Activated CD4-positive, alpha-beta T cell treated with anti-CD3 and anti-CD28 coated beads for 48 hours (primary cell): ENCODE measurements around the gene NR4A3.
"Not testable (repeated sequence)": the region's sequence is repeated elsewhere in the genome, so short reads cannot be mapped to it uniquely, and the experiment has no call there.

Source experiments
- DNase-seq: peaks from one replicate; pipeline ENCODE4 v3.0.0-alpha.2; 2020

The NR4A3 gene

DNA sequence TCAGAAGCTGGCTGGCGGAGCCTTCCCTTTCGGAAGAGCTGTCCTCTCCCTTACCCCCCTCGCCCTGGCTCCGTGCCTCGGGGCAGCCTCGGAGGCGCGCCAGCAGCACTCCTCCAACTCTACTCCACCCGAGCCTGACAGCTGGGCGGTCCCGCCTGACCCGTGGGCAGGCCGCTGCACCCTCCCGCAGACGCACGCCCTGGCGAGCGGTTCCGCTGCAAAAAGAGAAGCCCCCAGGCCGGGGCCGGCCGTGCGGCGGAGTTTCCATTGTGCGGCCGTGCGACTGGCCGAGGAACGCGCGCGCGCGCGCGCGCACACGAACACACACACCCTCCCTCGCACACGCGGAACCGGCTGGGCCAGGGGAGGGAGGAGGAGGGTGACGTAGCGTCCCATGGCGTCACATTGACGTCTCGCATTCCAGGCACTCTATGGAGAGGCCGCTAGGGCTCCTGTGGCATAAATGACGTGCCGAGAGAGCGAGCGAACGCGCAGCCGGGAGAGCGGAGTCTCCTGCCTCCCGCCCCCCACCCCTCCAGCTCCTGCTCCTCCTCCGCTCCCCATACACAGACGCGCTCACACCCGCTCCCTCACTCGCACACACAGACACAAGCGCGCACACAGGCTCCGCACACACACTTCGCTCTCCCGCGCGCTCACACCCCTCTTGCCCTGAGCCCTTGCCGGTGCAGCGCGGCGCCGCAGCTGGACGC is at the start of gene NR4A3:
NR4A3 (plus strand) TSS at position 490 of the 713 bp plus-strand sequence. CDS start 6,158 bp downstream, outside the sequence.
- peak; percentile 89 for DNase-seq

DNA sequence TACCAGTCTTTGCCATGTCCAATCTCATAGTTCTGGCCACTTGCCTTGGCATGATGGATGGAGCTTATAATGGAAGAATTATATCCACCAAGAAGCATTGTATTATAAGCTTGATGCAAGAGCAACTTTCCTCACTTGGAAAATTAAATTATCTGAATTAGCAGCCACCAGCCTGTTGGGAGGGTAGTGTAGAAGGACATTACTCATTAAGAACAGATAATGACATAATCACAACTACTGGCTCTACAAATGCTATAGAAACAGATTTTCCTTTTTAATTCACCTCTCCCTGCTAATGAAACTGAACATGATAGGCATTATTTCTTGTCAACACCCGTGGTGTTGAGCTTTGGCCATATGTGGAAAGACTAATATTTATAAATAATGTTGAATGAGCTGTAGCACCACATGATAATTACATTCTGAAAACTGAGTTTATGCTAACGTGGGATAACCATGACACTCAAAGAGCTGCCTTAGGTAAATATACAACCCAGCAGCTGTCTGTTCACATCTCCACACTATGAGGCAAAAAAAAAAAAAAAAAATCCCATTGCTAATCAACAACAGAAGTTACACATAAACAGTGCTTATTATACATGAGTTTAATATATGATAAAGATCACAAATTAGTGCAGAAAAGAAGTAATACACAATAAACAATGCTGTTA is 48.1 kb upstream of the NR4A3 start:
- no peak for DNase-seq

DNA sequence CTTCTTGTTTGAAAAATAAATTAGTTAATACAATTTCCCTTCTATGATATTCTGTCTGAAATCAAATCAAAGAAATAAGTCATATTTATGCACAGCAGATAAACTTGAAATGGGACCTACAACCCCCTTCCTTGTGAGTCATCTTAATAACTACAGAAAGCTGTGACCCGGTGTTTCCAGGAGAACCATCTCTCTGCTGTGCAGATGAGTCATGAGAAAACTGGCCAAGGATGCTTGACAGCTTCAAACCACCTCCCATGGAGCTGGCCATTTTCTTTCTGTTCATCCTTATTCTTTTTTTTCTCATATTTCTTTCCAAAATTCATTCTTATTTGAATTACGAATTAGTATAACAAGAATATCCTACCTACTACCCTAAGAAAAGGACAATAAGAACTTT is 43.4 kb upstream of the NR4A3 start:
- peak; percentile 56 for DNase-seq

DNA sequence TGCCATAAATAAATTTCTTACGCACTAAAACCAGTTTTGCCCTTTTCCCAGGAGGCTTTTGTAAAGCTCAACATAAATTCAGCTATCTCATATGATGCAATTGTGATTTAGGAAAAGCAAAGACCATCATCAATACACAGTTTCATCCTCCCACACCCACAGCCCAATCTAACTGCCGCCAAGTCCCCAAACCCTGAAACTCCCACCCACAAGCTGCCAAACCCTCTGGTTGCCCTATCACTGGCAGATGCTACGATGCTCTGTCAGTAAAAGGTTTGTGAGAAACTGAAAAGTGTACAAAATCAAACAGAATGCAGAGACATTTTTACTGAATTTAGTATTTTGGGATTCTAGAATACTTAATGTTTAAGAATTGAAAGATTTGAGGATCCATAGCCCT is 42.8 kb upstream of the NR4A3 start:
- DNase-seq = no peak

DNA sequence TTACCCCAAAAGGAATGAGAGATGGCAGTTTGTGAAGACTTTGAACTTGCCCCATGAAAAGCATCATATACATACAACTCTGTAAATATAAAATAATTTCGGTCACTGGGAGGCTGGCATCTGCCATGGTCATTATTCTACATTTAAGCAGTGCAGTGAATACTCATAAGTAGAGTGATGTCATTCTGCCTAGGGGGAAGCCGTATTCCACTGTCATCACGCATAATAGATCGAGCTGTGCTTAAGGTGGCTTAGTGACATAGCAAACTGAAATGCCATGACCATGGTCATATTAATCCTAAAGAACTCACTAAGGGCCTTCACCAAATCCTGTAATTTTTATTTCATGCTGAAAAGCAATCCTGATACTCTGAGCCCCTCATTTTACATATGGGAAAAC is 42.4 kb upstream of the NR4A3 start:
- DNase-seq = no peak

DNA sequence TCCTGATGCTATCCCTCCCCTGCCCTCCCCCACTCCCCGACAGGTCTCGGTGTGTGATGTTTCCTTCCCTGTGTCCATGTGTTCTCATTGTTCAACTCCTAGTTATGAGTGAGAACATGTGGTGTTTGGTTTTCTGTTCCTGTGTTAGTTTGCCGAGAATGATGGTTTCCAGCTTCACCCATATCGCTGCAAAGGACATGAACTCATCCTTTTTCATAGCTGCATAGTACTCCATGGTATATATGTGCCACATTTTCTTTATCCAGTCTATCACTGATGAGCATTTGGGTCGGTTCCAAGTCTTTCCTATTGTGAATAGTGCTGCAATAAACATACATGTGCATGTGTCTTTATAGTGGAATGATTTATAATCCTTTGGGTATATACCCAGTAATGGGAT is 39.3 kb upstream of the NR4A3 start:
- DNase-seq = not testable (repeated sequence)

DNA sequence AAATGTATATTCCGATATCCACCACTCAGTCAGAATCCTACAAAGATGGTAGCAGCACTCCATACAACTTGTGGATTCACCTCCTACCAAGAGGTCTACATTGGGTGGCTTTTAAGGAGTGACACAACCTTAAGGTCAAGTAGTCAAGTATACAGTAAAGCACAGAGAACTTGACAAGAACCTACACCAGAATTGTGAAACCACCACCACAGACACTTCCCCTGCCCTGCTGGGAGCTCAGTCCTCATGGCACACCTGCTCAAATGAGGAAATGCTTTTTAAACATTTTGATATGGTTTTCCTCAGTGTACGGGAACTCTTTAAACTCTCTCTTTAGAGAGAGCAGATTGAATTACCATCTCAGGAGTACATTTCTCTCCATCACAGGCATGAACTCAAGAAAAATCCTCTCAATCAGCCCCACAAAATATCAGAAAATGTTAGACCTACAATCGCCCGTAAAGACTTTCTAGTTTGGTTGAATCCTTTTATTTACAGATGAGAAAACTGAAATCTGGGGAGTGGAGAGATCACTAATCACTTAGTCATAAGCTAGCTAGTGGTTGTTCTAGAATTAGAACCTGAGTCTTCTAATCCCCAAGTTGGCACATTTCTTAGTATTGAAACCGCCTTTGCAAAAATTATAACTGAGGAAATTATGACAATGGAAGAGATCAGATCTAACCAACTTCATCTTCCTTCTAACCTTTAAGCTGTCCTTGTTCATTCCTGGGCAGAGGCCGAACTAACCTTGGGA is 38.5 kb upstream of the NR4A3 start:
- DNase-seq = no peak

DNA sequence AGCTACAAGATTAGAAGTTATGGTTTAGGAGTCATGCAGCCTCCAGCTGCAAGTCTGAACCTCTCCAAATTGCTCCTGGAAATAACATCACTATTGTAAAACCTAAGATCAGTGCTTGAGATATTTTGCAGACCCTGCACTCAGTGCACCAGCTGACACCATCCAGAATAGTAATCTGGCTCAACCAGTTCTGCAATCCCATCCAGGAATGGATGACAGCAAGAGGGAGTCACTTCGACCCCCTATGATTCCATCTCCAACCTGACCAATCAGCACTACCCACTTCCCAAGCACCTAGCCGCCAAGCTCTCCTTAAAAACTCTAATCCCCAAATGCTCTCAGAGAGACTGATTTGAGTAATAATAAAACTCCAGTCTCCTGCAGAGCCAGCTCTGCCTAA is 37.9 kb upstream of the NR4A3 start:
- DNase-seq = no peak

DNA sequence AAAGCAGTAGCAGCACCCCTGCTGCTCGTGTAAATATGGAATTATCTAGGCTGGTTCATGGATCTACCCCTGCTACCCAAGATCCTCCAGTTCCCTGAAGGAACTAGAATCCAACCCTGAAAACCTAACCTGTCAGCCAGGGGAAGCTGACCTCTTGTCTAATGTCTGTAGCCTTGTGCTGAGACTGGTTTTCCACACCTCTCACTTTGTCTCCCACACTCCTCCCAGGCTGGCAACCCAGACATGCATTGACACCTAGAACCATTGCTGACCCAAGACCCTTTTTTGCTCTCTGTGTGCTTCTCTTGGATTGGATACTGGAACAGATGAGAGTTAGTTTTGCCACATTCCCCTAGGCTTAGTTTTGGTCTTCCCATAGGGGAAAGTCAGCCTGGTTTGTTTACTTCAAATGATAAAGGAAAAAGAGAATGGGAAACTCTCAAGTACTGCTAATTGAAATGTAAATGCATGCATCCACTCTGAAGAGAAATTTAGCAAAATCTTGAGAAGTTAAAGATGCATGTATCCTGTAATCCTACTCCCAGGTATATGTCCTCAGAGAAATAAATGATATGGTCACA is 36.6 kb upstream of the NR4A3 start:
- no peak for DNase-seq

DNA sequence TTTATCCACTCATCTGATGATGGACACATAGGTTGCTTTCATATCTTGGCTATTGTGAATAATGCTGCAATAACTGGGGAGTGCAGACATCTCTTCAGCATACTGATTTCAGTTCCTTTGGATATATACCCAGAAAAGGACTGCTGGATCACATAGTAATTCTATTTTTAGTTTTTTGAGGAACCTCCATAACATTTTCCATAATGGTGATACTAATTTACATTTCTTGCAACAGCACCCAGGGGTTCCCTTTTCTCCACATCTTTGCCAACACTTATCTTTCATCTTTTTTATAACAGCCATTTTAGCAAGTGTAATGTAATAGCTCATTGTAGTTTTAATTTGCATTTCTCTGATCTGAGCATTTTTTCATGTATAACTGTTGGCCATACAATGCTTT is 34.1 kb upstream of the NR4A3 start:
- no peak for DNase-seq

DNA sequence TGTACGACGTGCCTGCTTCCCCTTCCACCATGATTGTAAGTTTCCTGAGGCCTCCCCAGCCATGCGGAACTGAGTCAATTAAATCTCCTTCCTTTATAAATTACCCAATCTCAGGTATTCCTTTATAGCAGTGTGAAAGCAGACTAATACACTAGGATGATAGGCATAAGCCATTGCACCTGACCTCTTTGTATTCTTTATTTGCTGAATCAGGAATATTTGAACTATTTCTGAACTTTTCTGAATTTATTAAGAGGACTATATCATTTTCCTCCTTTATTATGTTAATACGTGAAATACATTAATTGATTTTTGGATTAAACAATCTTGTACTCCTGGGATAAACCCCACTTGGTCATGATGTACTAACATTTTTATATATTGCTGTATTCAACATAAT is 28.2 kb upstream of the NR4A3 start:
- no peak for DNase-seq

DNA sequence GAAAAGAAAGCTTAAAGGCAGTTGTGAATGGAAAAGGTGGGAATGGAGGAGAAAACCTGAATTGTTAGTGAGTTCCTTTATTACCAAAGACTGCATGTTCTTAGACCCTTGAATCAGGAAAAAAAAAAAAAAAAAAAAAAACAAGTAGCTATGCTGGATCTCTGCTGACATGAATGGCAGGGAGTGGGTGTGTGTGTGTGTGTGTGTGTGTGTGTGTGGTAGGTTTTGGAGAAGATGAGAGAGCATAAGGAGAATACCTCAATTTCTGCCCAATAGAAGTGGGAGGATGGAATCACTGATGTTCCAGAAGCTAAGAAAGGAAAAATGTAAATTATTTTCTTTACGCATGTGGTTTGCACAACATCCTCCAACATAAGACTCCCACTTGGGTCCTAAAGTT is 25.5 kb upstream of the NR4A3 start:
- DNase-seq = no peak

DNA sequence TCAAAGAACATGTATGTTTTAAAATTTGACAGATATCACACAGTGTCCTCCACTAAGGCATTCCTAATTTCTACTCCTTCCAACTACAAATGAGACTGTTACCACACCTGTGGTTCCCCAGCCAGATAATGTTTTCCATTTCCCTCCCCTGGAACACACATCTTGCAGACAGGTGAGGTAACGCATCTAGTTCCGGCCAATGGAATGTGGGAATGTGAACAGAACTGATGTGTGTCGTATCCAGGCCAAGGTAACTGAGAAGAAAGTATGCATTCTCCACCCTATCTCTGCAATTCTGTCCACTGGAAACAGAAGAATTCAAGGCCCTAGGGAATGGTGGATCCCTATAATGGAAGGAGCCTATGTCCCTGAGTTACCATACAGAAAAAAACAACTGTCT is 19.9 kb upstream of the NR4A3 start:
- no peak for DNase-seq

DNA sequence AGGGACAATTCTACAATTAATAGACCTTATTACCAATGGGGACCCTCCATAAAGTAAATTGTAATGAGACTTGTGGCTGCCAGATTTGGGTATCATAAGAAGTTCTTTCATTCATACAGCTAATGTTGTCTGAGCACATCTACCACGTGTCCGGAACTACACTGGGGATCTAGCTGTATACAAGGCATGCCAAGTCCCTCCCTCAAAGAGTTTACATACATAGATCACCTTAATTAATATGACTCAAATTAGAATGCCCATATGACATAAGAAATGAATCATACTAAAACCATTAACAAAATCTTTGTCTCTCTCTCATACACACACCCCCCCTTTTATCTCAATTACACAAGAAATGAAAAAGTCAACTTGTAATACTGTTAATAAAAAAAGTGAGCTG is 18.0 kb upstream of the NR4A3 start:
- no peak for DNase-seq

DNA sequence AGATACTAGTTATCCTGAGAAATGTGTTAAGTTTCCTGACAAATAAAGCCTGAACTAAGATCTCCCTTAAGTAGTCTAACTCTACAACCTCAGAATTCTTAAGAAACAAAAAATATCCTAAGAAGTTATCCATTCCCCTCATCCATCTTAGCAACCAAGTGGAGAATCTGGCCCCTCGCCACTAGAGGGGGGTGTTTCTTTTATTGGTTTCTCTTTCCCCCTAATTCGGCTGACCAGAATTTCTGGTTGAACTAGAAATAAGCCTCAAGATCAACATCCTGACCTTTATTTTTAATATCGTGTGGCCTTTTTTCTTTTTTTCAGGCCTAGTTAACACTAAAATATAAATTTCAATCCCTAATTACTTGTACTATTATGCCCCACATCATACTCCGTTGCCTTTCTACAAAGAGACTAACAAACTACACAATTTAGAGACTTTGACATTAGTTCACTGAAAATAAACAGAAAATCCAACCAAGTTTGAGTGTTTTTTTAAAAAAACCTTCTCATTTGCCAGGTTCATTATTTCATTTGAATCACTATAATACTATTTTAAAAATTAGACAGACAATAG is 14.3 kb upstream of the NR4A3 start:
- peak; percentile 73 for DNase-seq

DNA sequence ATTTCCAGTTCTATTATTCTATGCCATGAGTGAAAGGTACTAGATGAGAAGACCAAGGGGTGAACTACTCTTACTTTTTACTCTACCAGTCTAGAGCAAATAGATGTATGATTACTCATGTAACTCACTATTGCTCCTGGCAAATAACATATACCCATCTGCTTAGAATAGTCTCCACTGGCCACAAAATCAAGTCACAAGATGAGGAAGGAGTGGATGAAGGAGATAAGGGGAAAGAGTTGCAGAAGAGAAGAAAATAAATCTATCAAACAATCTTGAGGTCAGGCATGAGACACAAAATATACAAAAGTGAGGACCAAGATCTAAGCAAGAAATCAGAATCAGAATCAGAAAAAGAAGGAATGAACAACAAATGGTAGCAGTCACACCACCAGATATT is 13.7 kb upstream of the NR4A3 start:
- DNase-seq = no peak

DNA sequence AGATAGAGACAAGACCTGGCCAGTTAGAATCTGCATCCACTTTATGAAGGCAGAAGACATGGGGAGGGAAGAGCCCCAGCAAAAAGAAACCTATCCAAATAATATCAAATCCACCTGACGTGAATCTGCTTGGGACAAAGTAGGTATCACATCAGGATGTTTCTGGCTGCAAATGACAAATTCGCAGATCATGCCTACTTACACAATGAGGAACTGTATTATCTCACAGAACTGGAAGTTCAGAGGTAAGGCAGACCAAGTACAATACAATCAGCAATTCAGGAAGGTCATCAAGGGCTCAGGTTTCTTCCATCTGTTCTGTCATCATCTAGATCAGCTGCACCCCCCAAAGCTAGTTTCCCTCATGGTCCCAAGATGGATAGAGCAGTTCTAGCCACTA is 13.2 kb upstream of the NR4A3 start:
- DNase-seq = no peak

DNA sequence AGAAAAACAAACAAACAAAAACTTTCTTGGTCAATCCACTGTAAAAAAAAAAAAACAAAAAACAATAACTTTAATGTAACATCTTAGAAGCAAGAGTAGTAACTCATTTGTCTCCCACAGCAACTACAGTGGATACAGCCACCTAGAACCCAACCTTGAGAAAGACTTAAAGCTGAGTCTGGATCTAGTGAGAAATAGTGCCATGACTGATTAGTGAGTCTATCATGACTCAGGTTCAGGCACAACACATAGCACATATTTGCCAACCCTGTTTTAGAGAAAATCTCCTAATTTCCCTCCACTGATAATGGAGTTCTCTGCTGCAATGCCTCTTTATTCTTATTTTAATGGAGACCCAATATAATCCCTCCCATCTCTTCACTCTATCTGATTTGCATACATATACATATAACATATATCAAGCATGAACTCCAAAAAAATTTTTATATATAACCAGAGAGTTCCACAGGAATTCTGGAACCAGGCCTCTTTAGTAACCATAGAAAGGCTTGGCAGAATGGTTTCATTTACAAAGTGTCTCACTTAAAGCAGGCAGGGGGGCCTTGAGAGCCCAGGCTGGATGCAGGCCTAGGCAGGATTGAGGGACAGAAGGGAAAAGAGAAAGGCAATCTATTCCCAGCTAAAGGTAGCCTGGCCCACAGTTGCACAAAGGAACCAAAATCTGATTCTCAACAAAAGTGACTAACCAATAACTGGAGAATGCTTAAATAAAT is 11.9 kb upstream of the NR4A3 start:
- DNase-seq = no peak

DNA sequence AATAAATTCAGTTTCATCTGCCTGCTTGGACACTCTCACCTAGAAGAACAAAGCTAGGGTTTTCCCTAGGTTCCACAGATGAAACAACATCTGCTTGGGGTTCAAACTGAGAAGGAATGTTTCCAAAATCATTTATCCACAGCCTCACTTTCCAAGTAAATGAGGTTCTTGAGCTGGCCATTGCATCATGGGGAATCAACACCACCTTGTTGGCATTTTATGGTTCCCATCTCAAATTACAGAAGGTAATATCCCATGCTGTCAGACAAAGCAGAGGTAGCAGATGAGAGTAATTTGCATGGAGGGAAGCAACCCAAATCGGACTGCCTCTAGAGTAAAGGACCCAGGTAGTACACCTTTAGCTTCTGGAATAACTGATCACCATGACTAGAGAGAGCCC is 10.5 kb upstream of the NR4A3 start:
- no peak for DNase-seq

DNA sequence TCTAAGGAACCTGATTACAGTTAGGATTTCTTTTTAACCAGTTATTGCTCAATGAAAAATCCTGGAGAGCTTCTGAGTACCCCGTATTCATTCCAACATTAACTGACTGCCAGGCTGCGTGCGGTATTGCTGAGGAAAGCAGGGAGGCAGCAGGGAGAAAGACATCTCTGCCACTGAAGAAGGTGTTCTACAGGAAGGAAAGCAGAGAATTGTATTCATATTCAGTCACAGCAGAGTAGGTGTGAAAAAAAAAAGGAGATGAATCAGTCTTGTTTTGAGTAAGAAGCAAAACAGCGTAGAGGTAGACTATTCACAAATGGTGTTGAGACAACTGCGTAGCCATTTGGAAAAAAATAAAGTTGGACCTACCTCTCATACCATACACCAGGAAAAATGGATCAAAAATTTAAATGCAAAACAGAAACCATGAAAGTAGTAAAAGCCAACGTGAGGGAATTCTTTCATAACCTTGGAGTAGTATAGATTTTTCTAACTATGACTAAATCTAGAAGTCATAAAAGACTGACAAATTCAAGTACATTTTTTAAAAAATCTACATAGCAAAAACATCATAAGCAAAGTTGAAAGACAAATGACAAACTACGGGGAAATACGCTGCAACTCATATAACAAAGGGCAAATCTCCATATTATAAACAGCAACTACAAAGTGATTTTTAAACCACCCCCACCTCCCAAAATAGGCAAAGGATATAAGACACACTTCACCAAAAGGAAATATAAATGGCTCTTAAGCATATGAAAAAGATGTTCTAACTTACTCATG is 9.9 kb upstream of the NR4A3 start:
- no peak for DNase-seq

DNA sequence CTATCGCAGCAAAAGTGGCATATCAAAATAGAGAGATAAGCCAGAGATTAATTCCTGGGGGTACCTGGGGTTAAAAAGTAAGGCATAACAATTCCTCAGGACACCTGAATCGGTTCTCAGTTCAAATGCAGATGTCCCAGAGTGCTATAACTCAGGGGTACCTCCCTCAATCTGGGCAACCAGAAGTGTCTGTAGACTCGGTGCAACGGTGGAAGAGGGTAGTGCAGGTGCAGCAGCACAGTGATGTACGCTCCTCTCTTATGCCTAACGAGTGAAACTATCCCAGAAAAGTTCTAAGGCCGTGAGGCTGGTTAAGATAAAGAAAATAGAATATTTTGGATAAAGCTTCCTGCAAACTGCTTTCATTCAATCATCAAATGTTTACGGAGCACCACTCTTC is 7.9 kb upstream of the NR4A3 start:
- DNase-seq = no peak

DNA sequence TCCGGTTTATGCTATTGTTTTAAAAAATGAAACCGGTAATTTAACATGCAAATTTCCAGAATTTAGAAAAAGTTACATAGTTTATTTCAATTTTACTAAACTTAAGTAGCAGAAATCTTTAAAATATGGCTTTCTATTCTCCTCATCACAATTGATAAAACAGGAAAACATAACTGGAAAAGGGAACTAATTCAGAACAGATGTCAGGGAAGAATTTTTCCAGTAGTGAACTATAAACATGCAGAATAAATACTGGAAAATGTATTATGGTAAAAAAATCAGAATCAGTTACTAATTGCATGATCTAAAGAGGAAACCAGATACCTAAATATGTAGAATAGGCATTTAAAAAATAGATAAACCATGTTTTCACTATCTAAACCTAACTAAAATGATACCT is 7.3 kb upstream of the NR4A3 start:
- no peak for DNase-seq
